H1 (cell line): ENCODE data around the gene MPC1. TPM values are rescaled to one million over a fixed set of nuclear protein-coding genes. Genes with fewer than 3 reads are reported as not detected.

Experiments
- ATF3 ChIP-seq: IDR thresholded peaks from 2 replicates; pipeline ENCODE4 v1.6.1; 2011; ENCODE audit warnings: low read depth, mild to moderate bottlenecking, low read length; ENCODE audit not compliant: insufficient read depth
- BACH1 ChIP-seq: IDR thresholded peaks from 2 replicates; pipeline ENCODE4 v1.6.1; 2012; ENCODE audit warnings: low read length, improper control_type of control experiment
- CBX5 ChIP-seq: fragments of 300-800, 300-1000 bp; sonication (generic); IDR thresholded peaks from 2 replicates; pipeline ENCODE4 v1.7.1; 2016; ENCODE audit warnings: antibody characterized with exemption, low read length, low read depth
- CBX8 ChIP-seq: fragments of 300-800, 300-1000 bp; sonication (generic); IDR thresholded peaks from 2 replicates; pipeline ENCODE4 v1.7.1; 2016; ENCODE audit warnings: low read depth, low read length, borderline replicate concordance
- CHD1 ChIP-seq: IDR thresholded peaks from 2 replicates; pipeline ENCODE4 v1.6.1; 2012; ENCODE audit warnings: low read depth, low read length, improper control_type of control experiment
- CHD2 ChIP-seq: IDR thresholded peaks from 2 replicates; pipeline ENCODE4 v1.6.1; 2012; ENCODE audit warnings: low read length, improper control_type of control experiment
- CTCF ChIP-seq, 3 experiments: IDR thresholded peaks; 1 replicate in 2 of 3; 2 replicates in 1 of 3; pipeline versions ENCODE4 v1.5.1 to v1.6.1; 2011; ENCODE audit warnings: low read length in 3 of 3, mild to moderate bottlenecking in 3 of 3, inconsistent platforms in 2 of 3, low read depth in 1 of 3, moderate library complexity in 1 of 3; ENCODE audit not compliant: insufficient read depth in 1 of 3; ENCODE audit errors: control extremely low read depth in 1 of 3
- EGR1 ChIP-seq: IDR thresholded peaks from 2 replicates; pipeline ENCODE4 v1.6.1; 2011; ENCODE audit warnings: low read depth, low read length, borderline replicate concordance
- EZH2 ChIP-seq: fragments of 200-600 bp; sonication (generic); IDR thresholded peaks from 2 replicates; pipeline ENCODE4 v1.7.1; 2012; ENCODE audit warnings: low read depth, mild to moderate bottlenecking, moderate library complexity, low read length, inconsistent platforms; ENCODE audit not compliant: severe bottlenecking
- FOSL1 ChIP-seq: IDR thresholded peaks from 2 replicates; pipeline ENCODE4 v1.6.1; 2011; ENCODE audit warnings: mild to moderate bottlenecking, low read depth, low read length, moderate library complexity; ENCODE audit not compliant: insufficient read depth
- GABPA ChIP-seq: IDR thresholded peaks from 2 replicates; pipeline ENCODE4 v1.6.1; 2011; ENCODE audit warnings: mild to moderate bottlenecking, low read length, moderate library complexity, borderline replicate concordance; ENCODE audit not compliant: insufficient read depth
- NRF1 ChIP-seq: IDR thresholded peaks from 2 replicates; pipeline ENCODE4 v1.6.1; 2011; ENCODE audit warnings: mild to moderate bottlenecking, low read depth, low read length, improper control_type of control experiment
- RFX5 ChIP-seq: IDR thresholded peaks from 2 replicates; pipeline ENCODE4 v1.6.1; 2011; ENCODE audit warnings: low read depth, low read length, improper control_type of control experiment, borderline replicate concordance
- SIN3A ChIP-seq, 2 experiments: IDR thresholded peaks in 1 of 2; conservative IDR thresholded peaks in 1 of 2; 2 replicates each; pipeline ENCODE4 v1.6.1; 2011 to 2012; ENCODE audit warnings: low read length in 2 of 2, improper control_type of control experiment in 1 of 2, low read depth in 1 of 2, mild to moderate bottlenecking in 1 of 2
- SP1 ChIP-seq: IDR thresholded peaks from 2 replicates; pipeline ENCODE4 v1.6.1; 2011; ENCODE audit warnings: low read depth, low read length
- SRF ChIP-seq: IDR thresholded peaks from 2 replicates; pipeline ENCODE4 v1.6.1; 2011; ENCODE audit warnings: mild to moderate bottlenecking, low read depth, low read length, moderate library complexity
- TBP ChIP-seq: IDR thresholded peaks from 2 replicates; pipeline ENCODE4 v1.6.1; 2011; ENCODE audit warnings: low read depth, low read length, improper control_type of control experiment
- TCF12 ChIP-seq: IDR thresholded peaks from 2 replicates; pipeline ENCODE4 v1.6.1; 2011; ENCODE audit warnings: low read depth, mild to moderate bottlenecking, low read length
- polyA plus RNA-seq, 7 experiments: library from polyadenylated mRNA; depleted of rRNA in 3 of 7; stranded (reverse) in 5 of 7; unstranded in 2 of 7; fragments of >200 nt in 5 of 7; fragments of 200-250 nt in 2 of 7; gene quantifications; 1 replicate in 5 of 7; 2 replicates in 1 of 7; 4 replicates in 1 of 7; pipeline versions ENCODE4 v1.2.1 to v1.2.3, GENCODE V29; 2011 to 2013; ENCODE audit warnings: missing spikeins in 2 of 7, mixed read lengths in 2 of 7
- total RNA-seq: library from RNA; stranded (reverse); fragmentation: NEBNext Ultra II Directional; extraction: Animal tissue kit (Norgen Biotek cat#: 25700); gene quantifications from 2 replicates; pipeline ENCODE4 v1.2.1, GENCODE V29; 2021
- TF ChIP-seq, protein P1 (sequence below): IDR thresholded peaks from 2 replicates; pipeline ENCODE4 v1.6.1; 2012; ENCODE audit warnings: low read length, inconsistent platforms

MPC1 gene
- total and polyA plus RNA-seq, 2 of the 8 experiments (the other 6 are each of a cell fraction or from before 2014, with no cell fraction given), result 10.2 to 12.6 TPM

GRCh38 chr6:166382933-166383801 is at the start of gene MPC1 (continued):
- TF ChIP-seq CBX5 (no peak), SRF (no peak), CBX8 (no peak), BACH1 (no peak), GABPA (no peak), SP1 (peak; percentile 72; the same call in 1 of the 2 replicates), CHD2 (peak; percentile 33; the same call in 1 of the 2 replicates), CTCF (IDR thresholded peaks at IDR 0.05; ENCODE audit: control extremely low read depth in 1 of 3, insufficient read depth in 1 of 3, low read depth in 1 of 3, low read length in 3 of 3) (no peak), TCF12 (no peak), SIN3A (conservative IDR thresholded peaks at IDR 0.05 in 1 of 2, IDR thresholded peaks at IDR 0.05 in 1 of 2; ENCODE audit: low read depth in 1 of 2, low read length in 2 of 2) (peak in 1 of 2 experiments; percentile 75; a peak in 2 of 4 replicates), FOSL1 (no peak), ATF3 (0 out of 2 replicates have a peak, but pooled peaks have one; percentile 7), TBP (peak; percentile 55), EGR1 (0 out of 2 replicates have a peak, but pooled peaks have one; percentile 13), RFX5 (no peak), CHD1 (no peak), NRF1 (no peak), EZH2 (no peak)
- TF ChIP-seq, protein P1, sequence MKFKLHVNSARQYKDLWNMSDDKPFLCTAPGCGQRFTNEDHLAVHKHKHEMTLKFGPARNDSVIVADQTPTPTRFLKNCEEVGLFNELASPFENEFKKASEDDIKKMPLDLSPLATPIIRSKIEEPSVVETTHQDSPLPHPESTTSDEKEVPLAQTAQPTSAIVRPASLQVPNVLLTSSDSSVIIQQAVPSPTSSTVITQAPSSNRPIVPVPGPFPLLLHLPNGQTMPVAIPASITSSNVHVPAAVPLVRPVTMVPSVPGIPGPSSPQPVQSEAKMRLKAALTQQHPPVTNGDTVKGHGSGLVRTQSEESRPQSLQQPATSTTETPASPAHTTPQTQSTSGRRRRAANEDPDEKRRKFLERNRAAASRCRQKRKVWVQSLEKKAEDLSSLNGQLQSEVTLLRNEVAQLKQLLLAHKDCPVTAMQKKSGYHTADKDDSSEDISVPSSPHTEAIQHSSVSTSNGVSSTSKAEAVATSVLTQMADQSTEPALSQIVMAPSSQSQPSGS, result no peak
